ENCODE results near the gene ANG. TPM values are rescaled to one million over a fixed set of nuclear protein-coding genes. Genes with fewer than 3 reads are reported as not detected.

Gene ANG
- total and polyA plus RNA-seq, 2 donors (not counting 1 experiment from before 2014, with no cell fraction given): 6.4 to 7.3 TPM

- Histone ChIP-seq H3K4me2 (ENCODE audit: extremely low read depth, insufficient read depth, low read length) (no peak overlapping the region), H3K9ac (ENCODE audit: insufficient read depth, low read length) (no peak overlapping the region), H3K9me3 (ENCODE audit: control insufficient read depth, insufficient read depth, low read depth, low read length) (no peaks in the 10 kb centered on the region), H3K36me3 (ENCODE audit: control insufficient read depth, insufficient read depth, low read length) (no peaks in the 10 kb centered on the region), H4K20me1 (ENCODE audit: control insufficient read depth, extremely low read depth, insufficient read depth, low read length) (no peaks in the 10 kb centered on the region), H3K4me1 (ENCODE audit: control insufficient read depth, extremely low read depth, insufficient read depth, low read length) (no peaks in the 10 kb centered on the region), H3K4me3 (replicated peaks in 1 of 4; ENCODE audit: control extremely low read depth in 1 of 4, insufficient read depth in 1 of 4, low read depth in 3 of 4, low read length in 4 of 4) (no peak overlapping the region), H3K27ac (ENCODE audit: insufficient read depth, low read length) (no peak overlapping the region), H3K27me3 (ENCODE audit: control insufficient read depth, insufficient read depth, low read length) (no peaks in the 10 kb centered on the region), H2AFZ (ENCODE audit: low read length) (no peak overlapping the region), H3K79me2 (ENCODE audit: control insufficient read depth, insufficient read depth, low read length) (no peaks in the 10 kb centered on the region)
- DNase-seq (ENCODE audit: low read depth in 2 of 2): no peak
- TF ChIP-seq EZH2 (IDR thresholded peaks at IDR 0.05; ENCODE audit: low read length, missing control alignments): no peak
- no peak for TF ChIP-seq CTCF (conservative IDR thresholded peaks at IDR 0.05 in 1 of 2, IDR thresholded peaks at IDR 0.05 in 1 of 2; ENCODE audit: low read depth in 1 of 2, low read length in 2 of 2)
These were observed 12.9 kb upstream of the ANG start for GRCh38 chr14:20675669-20676068.

- no peaks in the 10 kb centered on the region for H3K27me3 ChIP-seq (ENCODE audit: control insufficient read depth, insufficient read depth, low read length)
- DNase-seq (ENCODE audit: low read depth in 2 of 2): no peak
- H3K27ac ChIP-seq (ENCODE audit: insufficient read depth, low read length): no peak overlapping the region
- H3K9me3 ChIP-seq (ENCODE audit: control insufficient read depth, insufficient read depth, low read depth, low read length): no peaks in the 10 kb centered on the region
- no peaks in the 10 kb centered on the region for H3K79me2 ChIP-seq (ENCODE audit: control insufficient read depth, insufficient read depth, low read length)
- no peaks in the 10 kb centered on the region for H3K36me3 ChIP-seq (ENCODE audit: control insufficient read depth, insufficient read depth, low read length)
- no peaks in the 10 kb centered on the region for H3K4me1 ChIP-seq (ENCODE audit: control insufficient read depth, extremely low read depth, insufficient read depth, low read length)
- TF ChIP-seq EZH2 (IDR thresholded peaks at IDR 0.05; ENCODE audit: low read length, missing control alignments): no peak
- TF ChIP-seq CTCF (conservative IDR thresholded peaks at IDR 0.05 in 1 of 2, IDR thresholded peaks at IDR 0.05 in 1 of 2; ENCODE audit: low read depth in 1 of 2, low read length in 2 of 2): no peak
- H4K20me1 ChIP-seq (ENCODE audit: control insufficient read depth, extremely low read depth, insufficient read depth, low read length): no peaks in the 10 kb centered on the region
- no peak overlapping the region for H2AFZ ChIP-seq (ENCODE audit: low read length)
- no peak overlapping the region for H3K9ac ChIP-seq (ENCODE audit: insufficient read depth, low read length)
- H3K4me3 ChIP-seq (replicated peaks in 1 of 4; ENCODE audit: control extremely low read depth in 1 of 4, insufficient read depth in 1 of 4, low read depth in 3 of 4, low read length in 4 of 4): no peak overlapping the region
- H3K4me2 ChIP-seq (ENCODE audit: extremely low read depth, insufficient read depth, low read length): no peak overlapping the region
These were observed 12.5 kb upstream of the ANG start for GRCh38 chr14:20676072-20676471.

- Histone ChIP-seq H3K4me2 (ENCODE audit: extremely low read depth, insufficient read depth, low read length) (no peak overlapping the region), H3K27me3 (ENCODE audit: control insufficient read depth, insufficient read depth, low read length) (no peaks in the 10 kb centered on the region), H3K27ac (ENCODE audit: insufficient read depth, low read length) (no peak overlapping the region), H3K79me2 (ENCODE audit: control insufficient read depth, insufficient read depth, low read length) (no peaks in the 10 kb centered on the region), H2AFZ (ENCODE audit: low read length) (no peak overlapping the region), H3K4me3 (replicated peaks in 1 of 4; ENCODE audit: control extremely low read depth in 1 of 4, insufficient read depth in 1 of 4, low read depth in 3 of 4, low read length in 4 of 4) (no peak overlapping the region), H3K4me1 (ENCODE audit: control insufficient read depth, extremely low read depth, insufficient read depth, low read length) (no peaks in the 10 kb centered on the region), H3K9me3 (ENCODE audit: control insufficient read depth, insufficient read depth, low read depth, low read length) (no peaks in the 10 kb centered on the region), H3K36me3 (ENCODE audit: control insufficient read depth, insufficient read depth, low read length) (no peaks in the 10 kb centered on the region), H4K20me1 (ENCODE audit: control insufficient read depth, extremely low read depth, insufficient read depth, low read length) (no peaks in the 10 kb centered on the region), H3K9ac (ENCODE audit: insufficient read depth, low read length) (no peak overlapping the region)
- DNase-seq (ENCODE audit: low read depth in 2 of 2): peak in 1 of 2 donors; percentile 28
- TF ChIP-seq EZH2 (IDR thresholded peaks at IDR 0.05; ENCODE audit: low read length, missing control alignments) (no peak), CTCF (conservative IDR thresholded peaks at IDR 0.05 in 1 of 2, IDR thresholded peaks at IDR 0.05 in 1 of 2; ENCODE audit: low read depth in 1 of 2, low read length in 2 of 2) (no peak)
These were observed 8.7 kb upstream of the ANG start for GRCh38 chr14:20679907-20680306.

Data from fibroblast of lung (primary cell).